Gastroesophageal sphincter (tissue), 3 donors: ENCODE measurements around the gene RPS14.

Source experiments
- POLR2A ChIP-seq, 2 donors: fragments of 450-650 bp; IDR thresholded peaks; one replicate each; pipeline ENCODE4 v1.6.1; 2017; ENCODE audit warnings: antibody characterized with exemption in 2 of 2, mild to moderate bottlenecking in 2 of 2, moderate library complexity in 1 of 2
- POLR2AphosphoS5 ChIP-seq: sonication (generic); formaldehyde crosslinking; IDR thresholded peaks from one replicate; pipeline ENCODE4 v1.6.1; 2017; ENCODE audit warnings: antibody characterized with exemption
- TF ChIP-seq, protein P1 (sequence below), 4 experiments: fragments of 200-600 bp in 2 of 4; fragments of 450-650 bp in 2 of 4; sonication (generic) in 1 of 4; IDR thresholded peaks; one replicate each; pipeline ENCODE4 v1.5.1; 2017 to 2019; ENCODE audit warnings: antibody characterized with exemption in 4 of 4, mild to moderate bottlenecking in 2 of 4, moderate library complexity in 2 of 4

DNA sequence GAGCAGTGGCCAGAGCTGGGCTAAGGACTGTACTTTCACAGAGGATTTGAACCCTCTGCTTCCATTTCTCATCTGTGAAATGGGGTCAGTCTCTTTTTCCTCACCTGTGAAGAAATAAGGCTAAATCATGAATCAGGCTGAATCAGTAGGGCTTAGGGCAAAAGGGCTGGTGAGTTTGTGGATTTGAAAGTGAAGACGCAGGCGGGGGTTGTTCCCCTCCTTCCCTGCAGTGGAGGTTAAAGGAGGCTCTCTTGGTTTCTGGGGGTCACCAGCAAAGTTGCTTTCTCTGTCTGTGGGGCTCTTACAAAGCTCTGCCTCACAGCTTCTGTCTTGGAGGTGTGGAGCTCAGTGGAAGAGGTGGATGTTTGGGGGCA, 40.7 kb upstream of the RPS14 start:
- TF ChIP-seq, protein P1, sequence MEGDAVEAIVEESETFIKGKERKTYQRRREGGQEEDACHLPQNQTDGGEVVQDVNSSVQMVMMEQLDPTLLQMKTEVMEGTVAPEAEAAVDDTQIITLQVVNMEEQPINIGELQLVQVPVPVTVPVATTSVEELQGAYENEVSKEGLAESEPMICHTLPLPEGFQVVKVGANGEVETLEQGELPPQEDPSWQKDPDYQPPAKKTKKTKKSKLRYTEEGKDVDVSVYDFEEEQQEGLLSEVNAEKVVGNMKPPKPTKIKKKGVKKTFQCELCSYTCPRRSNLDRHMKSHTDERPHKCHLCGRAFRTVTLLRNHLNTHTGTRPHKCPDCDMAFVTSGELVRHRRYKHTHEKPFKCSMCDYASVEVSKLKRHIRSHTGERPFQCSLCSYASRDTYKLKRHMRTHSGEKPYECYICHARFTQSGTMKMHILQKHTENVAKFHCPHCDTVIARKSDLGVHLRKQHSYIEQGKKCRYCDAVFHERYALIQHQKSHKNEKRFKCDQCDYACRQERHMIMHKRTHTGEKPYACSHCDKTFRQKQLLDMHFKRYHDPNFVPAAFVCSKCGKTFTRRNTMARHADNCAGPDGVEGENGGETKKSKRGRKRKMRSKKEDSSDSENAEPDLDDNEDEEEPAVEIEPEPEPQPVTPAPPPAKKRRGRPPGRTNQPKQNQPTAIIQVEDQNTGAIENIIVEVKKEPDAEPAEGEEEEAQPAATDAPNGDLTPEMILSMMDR (IDR thresholded peaks at IDR 0.05): no peak
- TF ChIP-seq POLR2A (IDR thresholded peaks at IDR 0.05) (no peak), POLR2AphosphoS5 (no peak)
